LNCaP clone FGC (cell line): Measurements from ENCODE around the gene ZNF462.

Experiments
- DNase-seq: peaks from one replicate; pipeline ENCODE4 v3.0.0-alpha.2; 2011; ENCODE audit warnings: low read depth
- H3K4me3 ChIP-seq: 2 replicates; pipeline ENCODE4 v1.5.1; 2011; ENCODE audit warnings: mild to moderate bottlenecking, low read depth, low read length, control low read depth
- CTCF ChIP-seq: IDR thresholded peaks from 2 replicates; pipeline ENCODE4 v1.5.1; 2012; ENCODE audit warnings: mild to moderate bottlenecking; ENCODE audit not compliant: control insufficient read depth, insufficient read depth; ENCODE audit errors: extremely low read depth

The ZNF462 gene

GRCh38 chr9:106869028-106869427 lies 6.1 kb downstream of the ZNF462 start:
- H3K4me3 ChIP-seq: no peak overlapping the region
- no peak for TF ChIP-seq CTCF
- no peak for DNase-seq

- TF ChIP-seq CTCF: no peak
- no peak overlapping the region for H3K4me3 ChIP-seq
- DNase-seq: peak; percentile 82
Observed at GRCh38 chr9:106869458-106869857, 6.5 kb downstream of the ZNF462 start.

- DNase-seq: no peak
Observed at GRCh38 chr9:106872641-106873040, 9.7 kb downstream of the ZNF462 start.

GRCh38 chr9:106874031-106874430 lies 11.1 kb downstream of the ZNF462 start:
- no peak for DNase-seq
- no peak overlapping the region for H3K4me3 ChIP-seq
- TF ChIP-seq CTCF: no peak

More at GRCh38 chr9:106872641-106873040, 9.7 kb downstream of the ZNF462 start:
- H3K4me3 ChIP-seq: no peak overlapping the region
- TF ChIP-seq CTCF: no peak

- no peak overlapping the region for H3K4me3 ChIP-seq
- no peak for TF ChIP-seq CTCF
- no peak for DNase-seq
Observed at GRCh38 chr9:106874652-106875051, 11.7 kb downstream of the ZNF462 start.

GRCh38 chr9:106875529-106875928 lies 12.6 kb downstream of the ZNF462 start:
- no peak for TF ChIP-seq CTCF
- DNase-seq: no peak
- no peak overlapping the region for H3K4me3 ChIP-seq

GRCh38 chr9:106877345-106877744 lies 14.4 kb downstream of the ZNF462 start:
- DNase-seq: no peak

More at GRCh38 chr9:106877345-106877744, 14.4 kb downstream of the ZNF462 start:
- no peak overlapping the region for H3K4me3 ChIP-seq
- TF ChIP-seq CTCF: no peak
